ENCODE data around the gene GRIN1.

The GRIN1 gene

GRCh38 chr9:137111788-137112563 is 27.0 kb upstream of the GRIN1 start:
- H3K4me3 ChIP-seq (ENCODE audit: insufficient read depth, low read length, poor library complexity, severe bottlenecking), result no peak overlapping the region
- H3K27ac ChIP-seq (ENCODE audit: low read depth, low read length), result no peak overlapping the region
- TF ChIP-seq EZH2phosphoT487 (conservative IDR thresholded peaks at IDR 0.05; ENCODE audit: low read length) (no peak), CTCF (IDR thresholded peaks at IDR 0.05; ENCODE audit: insufficient read depth, low read length, poor library complexity, severe bottlenecking) (no peak)
- no peaks in the 10 kb centered on the region for H3K79me2 ChIP-seq (ENCODE audit: insufficient read depth, low read length)
- no peak overlapping the region for H3K4me2 ChIP-seq (ENCODE audit: low read depth, low read length, poor library complexity, severe bottlenecking)
- no peaks in the 10 kb centered on the region for H3K9me2 ChIP-seq (replicated peaks; ENCODE audit: insufficient read depth, low read length)
- no peak overlapping the region for H3K9ac ChIP-seq (ENCODE audit: low read length)
- H3F3A ChIP-seq (ENCODE audit: insufficient read depth), result no peaks in the 10 kb centered on the region
- H2AFZ ChIP-seq (ENCODE audit: low read depth, low read length, severe bottlenecking), result no peak overlapping the region
- H3K27me3 ChIP-seq (ENCODE audit: low read length), result no peaks in the 10 kb centered on the region
- H3K9me3 ChIP-seq (ENCODE audit: insufficient read depth, low read length), result no peaks in the 10 kb centered on the region
- no peaks in the 10 kb centered on the region for H4K20me1 ChIP-seq (ENCODE audit: low read depth, low read length)
- no peaks in the 10 kb centered on the region for H3K36me3 ChIP-seq (ENCODE audit: low read length)

- Histone ChIP-seq H3K79me2 (ENCODE audit: insufficient read depth, low read length) (no peaks in the 10 kb centered on the region), H3K27me3 (ENCODE audit: low read length) (no peaks in the 10 kb centered on the region), H4K20me1 (ENCODE audit: low read depth, low read length) (no peaks in the 10 kb centered on the region), H3K9me3 (ENCODE audit: insufficient read depth, low read length) (no peaks in the 10 kb centered on the region), H3K4me3 (ENCODE audit: insufficient read depth, low read length, poor library complexity, severe bottlenecking) (no peak overlapping the region), H3K27ac (ENCODE audit: low read depth, low read length) (no peak overlapping the region), H3K9me2 (replicated peaks; ENCODE audit: insufficient read depth, low read length) (no peaks in the 10 kb centered on the region), H3K4me2 (ENCODE audit: low read depth, low read length, poor library complexity, severe bottlenecking) (no peak overlapping the region), H3K36me3 (ENCODE audit: low read length) (no peaks in the 10 kb centered on the region), H3F3A (ENCODE audit: insufficient read depth) (no peaks in the 10 kb centered on the region), H2AFZ (ENCODE audit: low read depth, low read length, severe bottlenecking) (no peak overlapping the region), H3K9ac (ENCODE audit: low read length) (no peak overlapping the region)
- no peak for TF ChIP-seq EZH2phosphoT487 (conservative IDR thresholded peaks at IDR 0.05; ENCODE audit: low read length)
- no peak for TF ChIP-seq CTCF (IDR thresholded peaks at IDR 0.05; ENCODE audit: insufficient read depth, low read length, poor library complexity, severe bottlenecking)
Measured at GRCh38 chr9:137112564-137113384, 26.2 kb upstream of the GRIN1 start.

GRCh38 chr9:137113385-137114159 is 25.4 kb upstream of the GRIN1 start:
- Histone ChIP-seq H3F3A (ENCODE audit: insufficient read depth) (no peaks in the 10 kb centered on the region), H3K9me2 (replicated peaks; ENCODE audit: insufficient read depth, low read length) (no peaks in the 10 kb centered on the region), H3K79me2 (ENCODE audit: insufficient read depth, low read length) (no peaks in the 10 kb centered on the region), H3K4me2 (ENCODE audit: low read depth, low read length, poor library complexity, severe bottlenecking) (no peak overlapping the region), H3K27ac (ENCODE audit: low read depth, low read length) (no peak overlapping the region), H4K20me1 (ENCODE audit: low read depth, low read length) (no peaks in the 10 kb centered on the region), H2AFZ (ENCODE audit: low read depth, low read length, severe bottlenecking) (no peak overlapping the region), H3K9ac (ENCODE audit: low read length) (no peak overlapping the region), H3K4me3 (ENCODE audit: insufficient read depth, low read length, poor library complexity, severe bottlenecking) (no peak overlapping the region), H3K27me3 (ENCODE audit: low read length) (no peaks in the 10 kb centered on the region), H3K36me3 (ENCODE audit: low read length) (no peaks in the 10 kb centered on the region), H3K9me3 (ENCODE audit: insufficient read depth, low read length) (no peaks in the 10 kb centered on the region)
- no peak for TF ChIP-seq EZH2phosphoT487 (conservative IDR thresholded peaks at IDR 0.05; ENCODE audit: low read length)
- no peak for TF ChIP-seq CTCF (IDR thresholded peaks at IDR 0.05; ENCODE audit: insufficient read depth, low read length, poor library complexity, severe bottlenecking)

Data from SU-DHL-6 (cell line).